GM12891 (cell line): ENCODE data around the gene NHSL2.

Experiments
- POLR2A ChIP-seq: IDR thresholded peaks from 2 replicates; pipeline ENCODE4 v1.6.1; 2011; ENCODE audit warnings: low read depth, low read length, control low read depth
- POLR2AphosphoS5 ChIP-seq: IDR thresholded peaks from 2 replicates; pipeline ENCODE4 v1.6.1; 2011; ENCODE audit warnings: low read depth, low read length, control low read depth
- TAF1 ChIP-seq: IDR thresholded peaks from 2 replicates; pipeline ENCODE4 v1.6.1; 2011; ENCODE audit warnings: low read depth, low read length, control low read depth

GRCh38 chrX:72145181-72145580 lies 234.5 kb downstream of the NHSL2 start:
- TF ChIP-seq TAF1 (no peak), POLR2AphosphoS5 (no peak), POLR2A (no peak)
